IMR-90 (cell line): Measurements from ENCODE around the gene RBBP8. TPM values are rescaled to one million over a fixed set of nuclear protein-coding genes. Genes with fewer than 3 reads are reported as not detected.

Experiments
- ATAC-seq: fragments of 200-7000 bp; cut with Tn5 transposase; 2 replicates; pipeline ENCODE4 v1.9.1; 2020; ENCODE audit warnings: low read depth, mild to moderate bottlenecking, moderate library complexity
- BruUV-seq: library from RNA; stranded (reverse); fragments of 400-500 nt; replicated peaks from 2 replicates; lab custom pipeline; 2021; lab: Mats Ljungman, UMichigan
- CTCF ChIA-PET: fragments of 300-600 bp; formaldehyde crosslinking; extraction: SDS; loops from one replicate; lab custom pipeline; 2021; ENCODE audit warnings: antibody characterized with exemption; lab: Yijun Ruan, JAX
- POLR2A ChIA-PET: fragments of 300-600 bp; sonication (Branson Sonifier 250); formaldehyde crosslinking; loops from one replicate; lab custom pipeline; 2022; ENCODE audit warnings: antibody characterized with exemption; ENCODE audit not compliant: unreplicated experiment; lab: Charles Lee
- DNase-seq: peaks from one replicate; pipeline ENCODE4 v3.0.0; 2013
- H2AFZ ChIP-seq: replicated peaks from 2 replicates; pipeline ENCODE3; 2013; ENCODE audit warnings: low read length, mild to moderate bottlenecking; ENCODE audit not compliant: poor library complexity
- H2AK5ac ChIP-seq: 2 replicates; pipeline ENCODE4 v1.6.1; 2013; ENCODE audit warnings: low read depth, low read length, inconsistent platforms
- H2AK9ac ChIP-seq: replicated peaks from 2 replicates; pipeline ENCODE3; 2013; ENCODE audit warnings: mild to moderate bottlenecking, low read depth, low read length, moderate library complexity; ENCODE audit not compliant: poor library complexity
- H2BK120ac ChIP-seq: 2 replicates; pipeline ENCODE4 v1.6.1; 2013; ENCODE audit warnings: low read depth, low read length, inconsistent platforms
- H2BK15ac ChIP-seq: 3 replicates; pipeline ENCODE4 v1.6.1; 2013; ENCODE audit warnings: low read depth, low read length, inconsistent platforms
- H2BK20ac ChIP-seq: 2 replicates; pipeline ENCODE4 v1.6.1; 2013; ENCODE audit warnings: low read depth, mild to moderate bottlenecking, inconsistent platforms, low read length, moderate library complexity
- H2BK5ac ChIP-seq: 2 replicates; pipeline ENCODE4 v1.6.1; 2013; ENCODE audit warnings: mild to moderate bottlenecking, low read depth, low read length, inconsistent platforms; ENCODE audit not compliant: poor library complexity, severe bottlenecking
- H3K14ac ChIP-seq: replicated peaks from 2 replicates; pipeline ENCODE4 v1.6.1; 2013; ENCODE audit warnings: low read depth, low read length, inconsistent platforms
- H3K18ac ChIP-seq: 2 replicates; pipeline ENCODE4 v1.6.1; 2013; ENCODE audit warnings: low read depth, low read length, control low read depth
- H3K23ac ChIP-seq: 2 replicates; pipeline ENCODE4 v1.6.1; 2013; ENCODE audit warnings: low read depth, low read length, inconsistent platforms
- H3K27ac ChIP-seq: 2 replicates; pipeline ENCODE4 v1.5.1; 2013; ENCODE audit warnings: mild to moderate bottlenecking, control low read depth, low read length; ENCODE audit not compliant: insufficient read depth
- H3K27me3 ChIP-seq: 2 replicates; pipeline ENCODE4 v1.6.1; 2013; ENCODE audit warnings: low read length; ENCODE audit not compliant: control insufficient read depth, insufficient read depth
- H3K36me3 ChIP-seq: 2 replicates; pipeline ENCODE4 v1.6.1; 2013; ENCODE audit warnings: low read length, mixed read lengths; ENCODE audit not compliant: control insufficient read depth, insufficient read depth
- H3K4ac ChIP-seq: 2 replicates; pipeline ENCODE4 v1.6.1; 2013; ENCODE audit warnings: low read depth, low read length, inconsistent platforms
- H3K4me1 ChIP-seq: 2 replicates; pipeline ENCODE4 v1.6.1; 2013; ENCODE audit warnings: low read length, mixed read lengths; ENCODE audit not compliant: control insufficient read depth, insufficient read depth
- H3K4me2 ChIP-seq: 2 replicates; pipeline ENCODE4 v1.6.1; 2013; ENCODE audit warnings: low read depth, mild to moderate bottlenecking, control low read depth, low read length, moderate library complexity
- H3K4me3 ChIP-seq: 2 replicates; pipeline ENCODE4 v1.5.1; 2013; ENCODE audit warnings: low read depth, mild to moderate bottlenecking, control low read depth, low read length, moderate library complexity; ENCODE audit not compliant: insufficient read depth
- H3K56ac ChIP-seq: 2 replicates; pipeline ENCODE4 v1.6.1; 2013; ENCODE audit warnings: low read length, inconsistent platforms; ENCODE audit not compliant: insufficient read depth; ENCODE audit errors: extremely low read depth
- H3K79me1 ChIP-seq, 2 experiments: 2 replicates each; pipeline ENCODE4 v1.6.1; 2013; ENCODE audit warnings: low read length in 2 of 2, inconsistent platforms in 1 of 2, low read depth in 1 of 2
- H3K9ac ChIP-seq: 2 replicates; pipeline ENCODE4 v1.6.1; 2013; ENCODE audit warnings: low read depth, low read length, control low read depth
- H3K9me1 ChIP-seq: 2 replicates; pipeline ENCODE4 v1.6.1; 2013; ENCODE audit warnings: low read length, inconsistent platforms; ENCODE audit not compliant: insufficient read depth
- H3K9me3 ChIP-seq: 2 replicates; pipeline ENCODE4 v1.6.1; 2013; ENCODE audit warnings: low read length; ENCODE audit not compliant: control insufficient read depth, insufficient read depth
- H4K20me1 ChIP-seq: 2 replicates; pipeline ENCODE4 v1.6.1; 2013; ENCODE audit warnings: low read length, inconsistent platforms; ENCODE audit not compliant: insufficient read depth
- H4K5ac ChIP-seq: 2 replicates; pipeline ENCODE4 v1.6.1; 2013; ENCODE audit warnings: mild to moderate bottlenecking, low read depth, low read length, control low read depth
- H4K8ac ChIP-seq, 2 experiments: 2 replicates each; pipeline ENCODE4 v1.6.1; 2013; ENCODE audit warnings: low read depth in 2 of 2, low read length in 2 of 2, control low read depth in 1 of 2, inconsistent platforms in 1 of 2
- H4K91ac ChIP-seq: 2 replicates; pipeline ENCODE4 v1.6.1; 2013; ENCODE audit warnings: low read depth, low read length, inconsistent platforms; ENCODE audit not compliant: insufficient read depth
- BHLHE40 ChIP-seq: fragments of 150-350 bp; IDR thresholded peaks from 2 replicates; pipeline ENCODE4 v1.6.1; 2016; ENCODE audit warnings: mild to moderate bottlenecking, low read depth, low read length
- CHD1 ChIP-seq: IDR thresholded peaks from 2 replicates; pipeline ENCODE4 v1.6.1; 2012; ENCODE audit warnings: low read depth, low read length, improper control_type of control experiment
- CTCF ChIP-seq: conservative IDR thresholded peaks from 2 replicates; pipeline ENCODE4 v1.5.1; 2012; ENCODE audit warnings: mild to moderate bottlenecking, low read depth, low read length, improper control_type of control experiment
- ELK1 ChIP-seq: fragments of 150-350 bp; IDR thresholded peaks from 2 replicates; pipeline ENCODE4 v1.6.1; 2016; ENCODE audit warnings: low read depth, mild to moderate bottlenecking, low read length, moderate library complexity, borderline replicate concordance
- FOS ChIP-seq: fragments of 150-350 bp; IDR thresholded peaks from 2 replicates; pipeline ENCODE4 v1.6.1; 2016; ENCODE audit warnings: low read depth, low read length
- MAFK ChIP-seq: IDR thresholded peaks from 2 replicates; pipeline ENCODE4 v1.6.1; 2012; ENCODE audit warnings: low read depth, low read length, improper control_type of control experiment
- MAZ ChIP-seq: IDR thresholded peaks from 2 replicates; pipeline ENCODE4 v1.6.1; 2012; ENCODE audit warnings: low read depth, mild to moderate bottlenecking, low read length, improper control_type of control experiment, moderate library complexity, borderline replicate concordance
- MXI1 ChIP-seq: IDR thresholded peaks from 2 replicates; pipeline ENCODE4 v1.6.1; 2012; ENCODE audit warnings: low read depth, mild to moderate bottlenecking, low read length, moderate library complexity, borderline replicate concordance
- NFE2L2 ChIP-seq: fragments of 150-350 bp; IDR thresholded peaks from 2 replicates; pipeline ENCODE4 v1.6.1; 2016; ENCODE audit warnings: low read depth, mild to moderate bottlenecking, low read length
- POLR2A ChIP-seq: IDR thresholded peaks from 2 replicates; pipeline ENCODE4 v1.6.1; 2012; ENCODE audit warnings: mild to moderate bottlenecking, low read depth, low read length
- RAD21 ChIP-seq: IDR thresholded peaks from 2 replicates; pipeline ENCODE4 v1.6.1; 2012; ENCODE audit warnings: low read length, improper control_type of control experiment
- RCOR1 ChIP-seq: IDR thresholded peaks from 2 replicates; pipeline ENCODE4 v1.6.1; 2012; ENCODE audit warnings: mild to moderate bottlenecking, low read length, improper control_type of control experiment; ENCODE audit not compliant: insufficient replicate concordance
- RFX5 ChIP-seq: IDR thresholded peaks from 2 replicates; pipeline ENCODE4 v1.8.0; 2012; ENCODE audit warnings: low read depth, mild to moderate bottlenecking, low read length, moderate library complexity
- SMC3 ChIP-seq: fragments of 150-350 bp; IDR thresholded peaks from 2 replicates; pipeline ENCODE4 v1.6.1; 2016; ENCODE audit warnings: low read depth, mild to moderate bottlenecking, antibody characterized with exemption, low read length, moderate library complexity
- USF2 ChIP-seq: fragments of 150-350 bp; IDR thresholded peaks from 2 replicates; pipeline ENCODE4 v1.6.1; 2017; ENCODE audit warnings: mild to moderate bottlenecking, antibody characterized with exemption, low read length, low read depth
- WGBS, 2 experiments: methylation state at CpG; one replicate each; pipeline versions ENCODE4 v1.1.5 to v1.1.7; 2013; ENCODE audit warnings: missing lambda C conversion rate in 2 of 2; ENCODE audit not compliant: insufficient read length in 1 of 2; ENCODE audit errors: extremely low coverage in 2 of 2; 5-methylcytosine and 5-hydroxymethylcytosine counted together
- dilution Hi-C: fragments of 300-500 bp; cut with HindIII; formaldehyde crosslinking; loops from one replicate; pipeline ENCODE4 v1.14.3; 2018; ENCODE audit warnings: low sequenced_read_pairs; ENCODE audit not compliant: unreplicated experiment
- in situ Hi-C: fragments of 300-500 bp; cut with MboI; formaldehyde crosslinking; loops from 3 replicates; pipeline ENCODE4 v1.14.3; 2019; ENCODE audit warnings: low sequenced_read_pairs, inconsistent platforms, mixed read lengths
- intact Hi-C: fragments of 100-400 bp; cut with micrococcal nuclease; formaldehyde crosslinking; loops from 2 replicates; pipeline ENCODE4 v1.10.0; 2022
- polyA plus RNA-seq, 3 experiments: library from polyadenylated mRNA; depleted of rRNA; stranded (reverse); fragments of >200 nt; gene quantifications; 2 replicates each; pipeline ENCODE4 v1.2.3, GENCODE V29; 2012; ENCODE audit warnings: low replicate concordance in 1 of 3
- total RNA-seq: library from RNA; depleted of rRNA; stranded (reverse); fragments of >200 nt; gene quantifications from 2 replicates; pipeline ENCODE4 v1.2.3, GENCODE V29; 2012

RBBP8 gene
- total and polyA plus RNA-seq, 2 of the 4 experiments (the other 2 are of a cell fraction), result 12.0 to 21.1 TPM

- H3K9ac ChIP-seq, result no peak overlapping the region
- TF ChIP-seq MAZ, result no peak
- TF ChIP-seq CTCF, result no peak
- TF ChIP-seq FOS, result no peak
- no peak for TF ChIP-seq POLR2A
- TF ChIP-seq RFX5, result no peak
- no peak for TF ChIP-seq NFE2L2
- no peak for TF ChIP-seq RCOR1
- no peak for TF ChIP-seq MXI1
- TF ChIP-seq ELK1, result no peak
- TF ChIP-seq BHLHE40, result no peak
- no peak for TF ChIP-seq MAFK
- no peak for TF ChIP-seq RAD21
- no peak for TF ChIP-seq CHD1
- no peak for TF ChIP-seq USF2
- TF ChIP-seq SMC3, result no peak
- intact Hi-C loops, result no loop called here
- H2BK120ac ChIP-seq, result no peak overlapping the region
- H2BK5ac ChIP-seq, result no peak overlapping the region
- no peaks in the 10 kb centered on the region for H4K20me1 ChIP-seq
- no peaks in the 10 kb centered on the region for H3K79me1 ChIP-seq
- no peak overlapping the region for H2AK5ac ChIP-seq
- ChIA-PET CTCF (interaction anchor here (0.5 to 0.6 kb wide), 2 partner anchors 21 to 1084 kb away, joined by 3 read pairs; no protein-coding TSS in a partner anchor), POLR2A (no interaction called here)
- no peak overlapping the region for H4K91ac ChIP-seq
- no peak overlapping the region for H2AFZ ChIP-seq
- peak overlapping the region; percentile 37; the same call in 1 of the 2 replicates for H3K14ac ChIP-seq
- dilution Hi-C loops, result no loop called here
- no peak for ATAC-seq
- no peak for DNase-seq
- peaks cover 4% of the 10 kb centered on the region; the same call in 1 of the 2 replicates for H3K4me1 ChIP-seq
- no peaks in the 10 kb centered on the region for H3K9me3 ChIP-seq
- WGBS, 2 experiments, result no CpG with 5 or more reads among the region's 3 CpGs
- no peak overlapping the region for H3K4me3 ChIP-seq
- H3K4me2 ChIP-seq, result no peak overlapping the region
- H3K56ac ChIP-seq, result no peak overlapping the region
- no peak overlapping the region for H3K18ac ChIP-seq
- H2BK15ac ChIP-seq, result no peak overlapping the region
- no peak overlapping the region for H4K5ac ChIP-seq
- no peak overlapping the region for H3K23ac ChIP-seq
- no peak overlapping the region for H4K8ac ChIP-seq
- in situ Hi-C loops, result loop anchor here (25.0 kb wide), 1 partner anchor 1086 kb away; no protein-coding TSS in a partner anchor
- H3K36me3 ChIP-seq, result peaks cover 2% of the 10 kb centered on the region; the same call in 1 of the 2 replicates
- no TSS peak for BruUV-seq
- H3K27me3 ChIP-seq, result no peaks in the 10 kb centered on the region
- H3K27ac ChIP-seq, result no peak overlapping the region
- no peak overlapping the region for H3K4ac ChIP-seq
- H3K9me1 ChIP-seq, result no peaks in the 10 kb centered on the region; the same call in 1 of the 2 replicates
- no peak overlapping the region for H2BK20ac ChIP-seq
- no peak overlapping the region for H2AK9ac ChIP-seq
Measured at GRCh38 chr18:22998344-22998743, 65.2 kb downstream of the RBBP8 start.
